GM18511 (cell line): ENCODE measurements around the gene BMPER.

Experiments used
- ATAC-seq: cut with Tn5 transposase; IDR thresholded peaks from one replicate; pipeline ENCODE4 v1.9.1; 2021; ENCODE audit warnings: mild to moderate bottlenecking, moderate library complexity; ENCODE audit not compliant: unreplicated experiment

BMPER gene

DNA sequence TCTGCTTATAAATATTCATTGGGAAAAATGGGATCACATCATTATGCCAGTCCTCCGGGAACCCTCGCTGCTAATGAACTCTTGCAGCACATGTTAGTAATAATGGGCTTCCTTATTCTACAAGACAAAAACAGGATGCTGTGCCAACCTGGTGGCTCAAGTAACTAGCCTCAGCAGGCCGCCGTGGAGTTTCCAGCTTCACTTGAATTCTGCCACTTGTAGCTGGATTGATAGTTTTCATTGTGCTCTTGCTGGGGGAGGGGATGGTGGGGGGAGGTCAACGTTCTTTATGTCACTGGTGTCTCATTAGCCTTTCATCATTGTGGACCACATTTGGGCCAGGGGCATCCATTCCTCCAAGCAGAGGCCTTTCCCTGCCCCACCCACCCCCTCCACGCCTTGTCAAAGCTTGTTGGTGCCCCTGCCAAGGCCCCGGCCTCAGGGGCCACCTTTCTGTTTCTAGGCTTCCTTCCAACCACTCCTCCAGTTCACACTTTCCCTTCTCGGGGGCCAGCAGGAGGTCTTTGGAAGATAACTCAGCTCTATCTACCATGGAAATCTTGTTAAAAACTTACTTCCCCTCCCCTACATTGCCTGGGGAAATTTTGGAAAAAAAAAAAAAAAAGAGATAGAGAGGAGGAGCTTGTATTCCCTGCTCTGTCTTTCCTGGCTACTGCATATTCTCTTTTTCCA lies 153.9 kb downstream of the BMPER start:
- ATAC-seq = no peak

DNA sequence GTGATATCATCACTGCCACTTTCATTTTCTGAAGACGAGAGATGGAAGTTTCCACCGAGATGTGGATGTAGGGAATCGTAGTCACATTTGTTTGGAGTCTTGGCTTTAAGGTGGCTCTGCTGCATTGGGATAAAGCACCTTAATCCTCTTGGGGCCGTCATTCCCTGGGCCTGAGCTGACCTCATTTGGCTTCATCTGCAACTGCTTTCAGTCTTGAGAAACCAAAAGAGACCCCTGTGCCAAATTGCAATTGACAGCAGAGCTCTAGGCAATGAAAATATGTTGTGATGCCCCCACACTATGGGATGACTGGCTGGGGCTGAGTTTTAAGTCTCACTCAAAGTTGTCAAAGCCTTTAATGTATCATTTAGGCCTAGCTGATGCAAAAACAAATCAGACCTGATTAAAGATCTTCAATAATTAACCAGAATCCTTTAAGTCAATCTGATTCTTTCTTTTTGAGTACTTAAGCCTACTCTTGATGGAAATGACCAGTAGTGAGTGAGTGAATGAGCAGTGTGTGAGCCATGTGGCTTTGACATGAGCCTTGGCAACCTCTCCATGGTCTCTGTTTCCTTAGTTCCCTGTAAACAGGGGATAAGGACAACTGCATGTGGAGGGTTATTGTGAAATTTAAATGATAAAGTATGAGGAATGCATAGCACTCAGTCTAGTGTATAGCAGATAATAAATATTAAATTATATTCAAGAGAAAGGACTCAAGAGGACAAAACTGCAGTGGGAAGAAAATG lies 155.0 kb downstream of the BMPER start:
- no peak for ATAC-seq

DNA sequence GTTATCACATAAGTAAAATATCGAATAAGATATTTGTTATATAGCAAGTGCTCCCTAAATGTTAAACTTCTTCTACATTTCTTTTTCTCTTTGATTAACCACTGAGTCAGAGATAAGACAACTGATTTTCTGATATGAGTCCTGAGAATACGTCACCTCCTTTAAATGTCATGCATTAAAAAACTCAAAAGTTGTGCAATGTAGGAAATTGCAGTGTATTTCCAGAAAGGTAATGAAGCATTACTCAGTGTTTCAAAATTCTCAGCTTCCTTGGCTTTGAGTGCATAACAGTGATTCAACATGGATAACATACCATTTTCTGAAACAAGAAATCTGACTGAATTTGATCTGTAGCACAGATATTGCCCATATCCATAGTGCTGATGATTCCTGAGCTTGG lies 155.8 kb downstream of the BMPER start:
- no peak for ATAC-seq

DNA sequence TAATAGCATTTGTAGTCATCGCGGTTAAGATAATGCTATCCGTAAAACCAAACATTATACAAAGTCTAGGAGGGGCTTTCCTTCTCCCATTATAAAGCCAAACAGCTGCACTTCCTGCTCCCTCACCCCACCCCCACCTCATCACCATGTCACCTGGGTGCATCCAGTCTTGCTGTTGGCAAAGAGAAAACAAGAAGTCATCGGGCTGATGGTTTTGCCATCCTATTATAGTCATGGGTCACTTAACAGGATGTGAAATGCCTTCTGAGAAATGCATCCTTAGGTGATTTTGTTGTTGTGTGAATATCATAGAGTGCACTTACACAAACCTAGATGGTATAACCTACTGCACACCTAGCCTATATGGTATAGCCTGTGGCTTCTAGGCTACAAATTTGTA lies 157.0 kb downstream of the BMPER start:
- no peak for ATAC-seq

DNA sequence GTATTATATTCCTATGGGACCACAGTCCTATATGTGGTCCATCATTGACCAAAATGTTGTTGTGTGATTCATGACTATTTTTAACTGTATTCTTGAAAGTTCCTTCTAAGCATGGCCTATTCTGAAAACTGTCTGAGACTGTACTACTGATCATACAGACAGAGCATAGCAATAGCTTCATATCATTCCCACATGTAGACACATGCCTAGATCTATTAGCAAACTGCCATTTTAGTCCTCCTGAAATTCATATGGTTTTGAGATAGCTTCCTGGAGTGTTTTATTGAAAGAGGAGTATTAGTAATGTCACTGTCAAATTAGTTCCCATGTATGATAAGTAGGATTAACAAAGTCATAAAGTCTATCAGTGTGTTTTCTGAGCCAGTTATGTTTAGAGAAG lies 157.5 kb downstream of the BMPER start:
- no peak for ATAC-seq

DNA sequence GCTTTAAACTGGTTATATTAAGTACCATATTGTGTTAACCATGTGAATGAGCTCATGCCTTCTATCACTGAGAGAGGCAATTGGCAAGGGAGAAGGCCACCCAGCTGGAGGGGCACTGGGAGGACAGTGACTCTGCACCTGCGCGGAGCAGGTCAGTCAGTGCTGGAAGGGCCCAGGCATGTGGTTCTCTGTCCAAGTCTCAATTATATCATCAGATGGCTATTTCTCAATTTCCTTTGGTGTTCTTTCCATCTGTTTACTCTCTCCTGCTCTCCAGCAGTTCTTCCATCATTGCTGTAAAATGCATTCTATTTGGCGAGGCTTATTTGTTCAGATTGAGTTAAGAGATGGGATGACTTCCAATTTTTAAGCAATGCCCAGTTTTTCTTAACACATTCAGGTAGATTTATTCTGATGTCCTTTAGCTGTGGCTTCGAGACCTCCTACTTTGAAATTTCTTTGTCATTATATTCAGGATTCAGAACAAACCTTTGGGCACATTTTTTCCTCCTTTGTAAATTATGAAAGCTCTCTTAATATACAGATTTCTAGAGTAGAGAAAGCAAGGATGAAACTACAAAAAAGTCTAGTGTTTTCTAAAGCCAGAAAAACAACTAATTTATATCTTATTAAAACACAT lies 159.3 kb downstream of the BMPER start:
- no peak for ATAC-seq

DNA sequence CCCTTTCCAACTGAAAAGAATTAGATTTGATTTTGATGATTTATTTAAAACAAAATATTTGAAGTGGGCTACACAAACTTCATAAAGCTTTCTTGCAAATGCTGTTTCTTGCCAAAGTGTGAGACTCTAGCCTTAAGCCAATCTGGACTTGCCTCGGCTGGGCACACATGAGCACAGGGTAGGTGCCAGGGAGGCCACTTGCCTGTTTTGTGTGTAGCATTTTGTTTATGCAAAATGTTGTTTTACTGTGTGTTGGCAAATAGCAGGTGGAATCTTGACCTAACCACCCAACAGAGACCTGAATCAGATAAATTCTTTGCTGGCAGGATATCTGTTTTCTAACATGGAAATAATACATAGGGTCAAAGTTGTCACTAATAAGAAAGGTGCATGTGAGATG lies 161.1 kb downstream of the BMPER start:
- no peak for ATAC-seq

DNA sequence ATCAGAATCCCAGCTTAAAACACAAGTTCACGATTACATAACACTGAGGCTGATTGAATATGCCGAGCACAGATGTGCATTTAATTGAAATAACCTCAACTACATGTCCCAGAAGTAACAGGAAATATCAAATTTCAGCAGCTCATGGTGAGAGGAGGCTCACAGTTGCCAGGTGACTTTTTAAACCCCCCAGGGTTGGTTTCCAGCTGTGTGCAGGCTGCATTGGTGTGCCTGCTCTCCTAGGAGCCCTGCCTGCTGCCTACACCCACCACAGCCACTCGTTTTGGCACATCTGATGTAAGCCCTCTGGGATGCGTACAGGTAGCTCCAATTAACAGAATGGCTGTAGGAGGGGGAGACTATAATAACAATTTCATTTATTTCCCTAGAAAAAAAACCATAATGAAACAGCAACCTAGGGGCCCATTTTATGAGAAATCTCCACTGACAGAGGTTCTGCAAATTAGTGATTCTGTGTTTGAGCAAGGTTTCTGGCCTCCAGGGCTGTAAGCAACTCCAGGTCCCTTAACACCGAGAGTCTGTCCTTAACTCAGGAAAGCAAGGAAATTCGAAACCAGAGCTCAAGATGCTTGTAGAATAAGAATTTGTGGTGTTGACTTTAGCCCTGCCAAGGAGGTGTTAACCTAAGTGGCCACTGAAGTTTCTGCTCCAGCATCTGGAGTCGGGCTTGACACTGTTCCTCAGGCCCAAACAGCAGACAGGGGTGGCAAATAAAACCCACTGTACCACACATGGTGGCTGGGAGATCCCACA lies 161.9 kb downstream of the BMPER start:
- ATAC-seq = no peak

DNA sequence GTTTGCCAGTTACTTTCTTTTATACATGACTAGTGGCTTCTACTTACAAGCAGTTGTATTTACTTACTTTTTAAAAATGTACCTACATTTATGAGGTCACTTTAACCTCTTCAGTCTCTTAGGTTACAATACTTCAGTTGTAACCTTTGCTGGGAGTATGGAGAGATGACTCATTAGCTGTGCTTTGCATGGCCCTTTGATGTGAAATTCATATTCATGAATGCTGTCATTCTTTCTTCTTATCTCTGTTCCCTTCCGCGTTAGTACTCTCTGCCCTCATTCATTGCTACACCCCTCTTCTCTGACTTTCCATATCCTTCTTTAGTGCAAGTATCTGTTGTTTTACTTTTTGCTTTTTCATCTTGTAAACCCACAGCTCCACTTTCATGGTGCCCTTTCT lies 164.3 kb downstream of the BMPER start:
- no peak for ATAC-seq

DNA sequence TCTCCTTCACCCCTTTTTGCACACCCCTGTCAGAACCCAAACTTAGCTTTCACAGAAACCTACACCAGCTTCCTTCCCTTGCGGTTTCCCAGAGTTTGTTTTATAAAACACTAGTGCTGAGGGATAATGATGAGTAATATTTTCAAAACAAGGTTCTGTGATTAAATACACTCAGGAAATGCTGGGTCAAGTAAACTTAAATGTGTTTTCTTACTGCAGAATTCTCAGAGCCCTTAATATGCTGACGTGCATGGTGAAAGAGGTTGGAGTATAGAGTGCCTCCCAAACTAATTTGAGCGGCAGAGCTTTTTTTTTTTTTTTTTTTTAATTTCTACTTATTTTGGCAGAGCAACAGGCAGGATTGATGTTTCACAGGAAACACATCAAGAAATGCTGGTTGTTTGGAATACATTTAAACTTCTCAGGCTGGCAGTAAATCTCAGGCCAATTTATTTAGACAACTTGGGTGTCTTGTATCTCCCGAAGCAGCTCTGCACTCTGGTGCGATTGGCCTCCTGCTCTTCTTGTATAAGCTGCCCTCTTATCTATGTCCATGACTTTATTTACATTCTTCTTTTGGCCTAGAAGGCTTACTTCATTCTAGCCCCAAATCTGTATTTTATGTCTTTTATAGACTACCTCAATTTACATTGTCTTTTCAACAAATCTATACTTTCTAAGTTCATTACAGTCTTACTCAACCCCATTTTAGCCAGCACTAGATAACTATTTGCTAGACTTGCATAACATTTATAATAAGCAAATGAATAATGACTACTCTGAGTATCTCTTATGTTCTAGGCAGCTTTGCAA lies 165.4 kb downstream of the BMPER start:
- no peak for ATAC-seq

DNA sequence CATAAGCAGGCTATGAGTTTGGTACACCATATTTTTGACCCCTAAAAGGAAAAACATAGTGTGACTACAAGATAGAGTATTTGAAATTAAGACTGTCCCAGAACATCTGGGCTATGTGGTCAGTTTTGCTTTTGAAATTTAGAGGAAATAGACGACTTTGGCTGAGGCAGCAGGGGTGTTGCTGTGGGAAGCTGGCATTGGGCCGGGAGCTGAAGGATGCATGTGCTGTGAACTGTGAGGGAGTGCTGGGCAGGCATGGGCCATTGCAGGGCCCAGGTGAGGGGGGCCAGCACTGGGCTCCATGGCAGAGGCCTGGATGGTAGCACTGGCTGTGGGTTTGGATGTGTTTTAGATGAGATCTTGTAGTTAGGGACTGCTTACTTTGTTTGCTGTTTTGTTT lies 168.3 kb downstream of the BMPER start:
- no peak for ATAC-seq

DNA sequence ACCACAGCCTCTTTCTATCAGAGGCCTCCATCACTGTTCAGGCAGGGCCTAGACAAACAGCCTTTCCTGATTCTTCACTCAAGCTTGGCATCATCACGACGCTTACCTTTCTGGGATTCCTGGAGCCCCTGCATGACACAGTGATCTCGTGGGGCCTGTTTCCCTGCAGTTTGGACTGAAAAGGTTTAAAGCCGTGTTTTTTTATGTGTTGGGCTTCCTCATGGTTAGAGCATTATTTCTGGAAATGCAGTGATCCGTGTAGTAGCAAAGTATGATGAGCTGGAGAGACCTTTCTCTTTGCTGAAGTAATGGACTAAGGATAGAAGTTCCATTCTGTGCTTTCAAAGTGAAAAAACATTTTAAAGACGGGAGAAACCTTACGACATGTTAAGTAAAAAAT lies 169.1 kb downstream of the BMPER start:
- ATAC-seq = no peak

DNA sequence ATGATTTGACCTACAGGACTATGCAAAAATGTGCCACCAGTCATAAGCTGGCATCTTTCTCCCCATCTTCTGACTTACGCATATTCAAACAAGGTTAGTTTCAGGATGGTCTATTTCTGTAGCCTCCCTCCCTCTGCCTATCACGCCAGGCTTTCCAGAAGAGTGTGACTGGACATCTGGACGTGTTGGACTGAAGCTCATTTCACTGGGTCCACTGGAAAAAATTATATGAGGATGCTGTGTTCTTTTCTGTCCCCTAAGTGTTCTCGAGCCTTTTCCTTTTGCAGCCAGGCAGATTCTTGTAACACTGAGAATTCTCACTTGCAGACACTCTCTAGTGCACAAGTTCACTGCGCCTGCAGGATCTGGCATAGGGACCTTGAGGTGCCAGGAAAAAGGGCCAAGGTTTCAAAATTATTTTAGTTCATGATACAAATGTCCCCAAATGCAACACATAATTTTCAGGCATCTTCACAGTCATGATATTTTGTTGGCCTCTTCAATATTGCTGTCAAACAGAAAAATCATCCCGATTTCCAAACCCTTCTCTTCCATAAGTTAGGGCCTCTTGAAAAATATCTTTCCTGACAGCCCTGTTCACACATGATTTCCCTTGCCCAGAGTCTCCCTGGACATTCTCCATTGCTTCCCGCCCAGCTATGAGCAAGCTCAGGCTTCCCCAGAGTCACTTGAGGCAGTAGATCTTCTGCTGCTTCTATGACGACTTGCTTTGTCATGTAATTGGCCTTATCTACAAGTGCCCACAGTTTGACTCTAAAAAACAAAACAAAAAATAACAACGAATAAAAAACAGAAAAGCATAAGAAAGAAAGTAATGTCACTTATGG lies 170.4 kb downstream of the BMPER start:
- no peak for ATAC-seq

DNA sequence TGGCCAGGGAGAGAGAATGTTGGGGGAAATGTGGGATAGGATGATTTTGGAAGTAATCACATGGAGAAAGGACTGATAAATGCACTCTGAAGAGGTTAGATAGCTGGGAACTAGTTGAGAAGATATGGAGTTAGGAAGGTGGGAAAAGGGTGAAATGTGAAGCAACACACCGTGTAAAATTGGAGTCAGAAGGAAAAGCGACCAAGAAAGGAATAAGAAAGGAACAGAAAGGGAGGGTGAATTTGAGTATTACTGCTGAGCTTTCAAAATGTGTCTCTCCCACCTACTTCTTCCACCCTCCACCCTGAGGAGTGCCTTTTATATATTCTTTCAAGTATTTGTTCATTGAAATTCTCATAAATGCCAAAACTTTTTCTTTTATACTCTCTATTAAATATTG lies 171.8 kb downstream of the BMPER start:
- no peak for ATAC-seq

DNA sequence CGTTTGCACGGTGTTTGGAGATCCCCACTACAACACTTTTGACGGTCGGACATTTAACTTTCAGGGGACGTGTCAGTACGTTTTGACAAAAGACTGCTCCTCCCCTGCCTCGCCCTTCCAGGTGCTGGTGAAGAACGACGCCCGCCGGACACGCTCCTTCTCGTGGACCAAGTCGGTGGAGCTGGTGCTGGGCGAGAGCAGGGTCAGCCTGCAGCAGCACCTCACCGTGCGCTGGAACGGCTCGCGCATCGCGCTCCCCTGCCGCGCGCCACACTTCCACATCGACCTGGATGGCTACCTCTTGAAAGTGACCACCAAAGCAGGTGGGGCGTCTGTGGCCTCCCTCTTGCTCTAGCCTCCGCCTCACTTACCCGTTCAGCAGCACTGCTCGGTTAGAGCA lies 173.5 kb downstream of the BMPER start:
- no peak for ATAC-seq

DNA sequence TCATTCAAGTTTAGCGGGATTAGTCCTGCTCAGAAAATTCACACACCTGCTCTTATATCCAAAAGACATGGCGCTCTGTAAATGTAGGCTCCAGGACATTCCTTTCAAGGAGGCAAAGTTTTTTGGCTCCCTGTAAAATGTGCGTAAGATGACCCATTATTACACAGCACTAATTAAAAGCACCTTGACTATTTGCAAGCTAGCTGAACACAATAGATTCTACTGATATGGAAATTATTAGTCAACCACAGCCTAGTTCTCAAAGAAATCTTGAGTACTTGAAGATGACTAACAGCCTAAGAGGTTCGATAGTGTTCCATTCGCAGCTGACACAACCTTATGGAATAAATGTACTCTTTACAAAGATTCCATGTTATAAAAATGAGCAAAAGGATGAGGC lies 175.2 kb downstream of the BMPER start:
- no peak for ATAC-seq

DNA sequence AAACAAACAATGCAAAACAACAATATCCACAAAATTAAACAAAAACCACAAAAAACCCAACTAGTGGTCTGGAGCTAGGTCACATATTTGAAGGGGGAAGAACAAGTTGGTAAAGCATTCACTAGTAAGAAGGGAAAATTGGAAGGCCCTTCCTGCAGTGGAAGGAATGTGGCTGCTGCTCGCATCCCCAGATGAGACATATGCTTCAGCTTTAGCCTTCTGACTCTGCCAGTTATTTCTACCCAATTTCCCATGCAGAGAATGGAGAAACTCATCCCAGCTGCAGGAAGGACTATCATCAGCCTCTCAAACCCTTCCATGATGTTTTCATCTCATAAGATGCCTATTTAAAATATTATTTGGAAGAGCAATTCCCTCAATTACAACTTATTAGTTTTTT lies 176.6 kb downstream of the BMPER start:
- no peak for ATAC-seq

DNA sequence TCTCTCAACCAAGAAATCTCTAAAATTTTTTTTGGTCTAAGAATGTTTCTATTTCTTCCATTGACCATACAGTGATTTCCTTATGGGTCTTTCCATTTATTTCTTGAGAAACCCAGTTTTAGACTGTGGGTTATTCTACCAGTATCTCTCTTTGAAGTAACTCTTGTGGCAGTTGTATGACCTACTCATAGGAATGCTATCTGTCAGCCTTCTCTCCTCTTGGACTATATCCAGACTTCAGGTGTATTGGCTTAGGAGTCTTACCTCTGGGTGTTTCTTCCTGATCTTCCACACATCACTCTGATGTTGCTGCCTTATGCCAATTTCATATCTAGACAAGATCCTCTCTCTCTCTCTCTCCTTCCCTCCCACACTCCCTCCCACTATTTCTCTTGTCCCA lies 178.1 kb downstream of the BMPER start:
- ATAC-seq = no peak

DNA sequence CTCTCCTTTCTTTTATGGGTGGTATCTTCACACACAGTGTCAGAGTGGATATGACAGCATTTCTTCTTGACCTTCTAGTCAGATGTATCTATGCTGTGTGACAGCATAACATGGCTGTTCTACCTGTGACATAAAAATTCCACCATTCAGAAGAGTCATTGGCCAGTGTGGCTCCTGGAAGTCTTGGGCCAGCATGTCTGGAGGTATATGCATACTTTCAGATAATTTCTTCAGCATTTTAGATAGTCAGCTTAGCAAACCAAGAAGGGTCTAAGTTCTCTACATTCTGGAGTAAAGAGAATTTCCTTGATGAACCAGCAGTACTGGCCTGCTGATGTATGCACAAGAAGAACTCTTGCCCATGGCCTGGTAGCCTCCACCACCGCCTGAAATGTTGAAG lies 179.3 kb downstream of the BMPER start:
- ATAC-seq = no peak

DNA sequence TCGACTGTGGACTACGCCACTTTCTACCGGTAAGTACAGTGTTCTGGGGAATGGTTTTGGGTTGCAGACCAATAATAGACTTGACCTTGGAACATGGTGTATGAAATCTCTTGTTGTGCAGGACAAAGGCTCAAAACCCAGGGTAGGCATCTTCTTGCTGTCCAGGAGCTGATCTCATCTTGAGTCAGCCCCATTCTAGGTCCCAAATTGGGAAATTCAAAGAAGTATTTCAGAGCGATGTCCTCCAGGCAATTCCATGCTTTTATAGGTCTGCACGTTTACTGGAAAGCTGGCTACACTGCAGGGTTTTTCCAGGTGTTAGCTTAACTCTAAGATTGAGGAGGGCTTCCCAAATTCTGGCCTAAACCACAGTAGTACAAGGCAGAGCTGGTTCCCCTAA lies 180.7 kb downstream of the BMPER start:
- ATAC-seq = no peak
